NCI-H2196 (cell line): ENCODE data around the gene IFI35.
A peak's percentile ranks its signal among the peaks of the same experiment; 100 is the strongest.
"Not testable (repeated sequence)": the region's sequence is repeated elsewhere in the genome, so short reads cannot be mapped to it uniquely, and the experiment has no call there.

Experiments
- DNase-seq: peaks from one replicate; lab custom pipeline; 2025; ENCODE audit not compliant: unreplicated experiment; lab: John Stamatoyannopoulos, UW

The IFI35 gene

GRCh38 chr17:42997390-42997983 is 9.1 kb upstream of the IFI35 start:
- DNase-seq, result no peak

DNA sequence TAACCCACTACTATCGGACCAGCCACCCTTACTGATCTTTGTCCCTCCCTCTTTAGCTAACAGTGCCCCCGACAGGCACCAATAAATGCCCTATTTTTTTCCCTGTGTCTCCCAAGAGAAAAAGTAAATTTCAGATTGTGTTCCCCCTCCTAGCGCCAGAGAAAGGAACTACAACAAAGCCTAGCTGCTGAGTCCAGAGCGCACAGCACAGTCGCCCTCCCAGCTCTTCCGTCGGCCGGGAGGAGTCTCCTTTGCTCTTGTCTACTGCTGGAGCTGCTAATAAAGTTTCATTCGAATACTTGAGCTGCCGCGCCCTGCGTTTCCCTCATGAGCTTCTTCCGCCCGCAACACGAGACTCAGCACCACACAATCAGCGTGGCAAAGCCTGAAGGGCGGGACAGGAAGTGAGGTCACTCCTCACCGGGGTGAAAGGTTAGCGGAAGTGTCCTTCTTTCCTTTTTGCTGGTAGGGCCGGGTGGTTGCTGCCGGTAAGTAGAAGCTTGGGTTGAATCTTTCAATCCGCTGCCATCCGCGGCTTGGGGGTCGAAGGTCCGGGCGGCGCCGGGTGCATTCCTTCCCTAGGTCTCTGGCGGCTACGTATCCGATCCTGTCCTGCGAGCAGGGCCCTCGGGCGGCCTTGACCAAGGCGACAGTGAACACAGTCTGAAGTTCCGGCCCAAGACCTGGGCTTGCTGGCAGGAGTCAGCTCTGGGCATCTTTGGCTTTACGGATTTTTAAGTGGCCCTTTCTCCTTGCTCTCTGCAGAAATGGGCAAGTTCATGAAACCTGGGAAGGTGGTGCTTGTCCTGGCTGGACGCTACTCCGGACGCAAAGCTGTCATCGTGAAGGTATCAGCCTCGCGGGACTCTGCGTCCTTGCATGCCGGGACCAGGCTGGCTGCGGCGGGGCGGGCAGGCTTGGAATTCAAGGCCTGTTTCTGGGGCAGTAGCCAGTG is 8.3 kb upstream of the IFI35 start, which contains the start of gene RPL27:
Gene RPL27 (plus strand): TSS at position 436 of the 955 bp plus-strand sequence. CDS start 332 bp downstream, at position 768.
- DNase-seq, result peak; percentile 90

GRCh38 chr17:42999003-42999525 is 7.5 kb upstream of the IFI35 start:
- DNase-seq, result no peak

GRCh38 chr17:43000894-43001293 is 5.7 kb upstream of the IFI35 start:
- DNase-seq, result not testable (repeated sequence)

GRCh38 chr17:43003542-43004172 is 2.9 kb upstream of the IFI35 start:
- DNase-seq, result no peak

GRCh38 chr17:43010667-43011308 is 4.2 kb downstream of the IFI35 start:
- DNase-seq, result peak; percentile 6

- DNase-seq, result no peak
These were observed 5.3 kb downstream of the IFI35 start for GRCh38 chr17:43011728-43012472.

GRCh38 chr17:43013296-43013695 is 6.7 kb downstream of the IFI35 start:
- no peak for DNase-seq

DNA sequence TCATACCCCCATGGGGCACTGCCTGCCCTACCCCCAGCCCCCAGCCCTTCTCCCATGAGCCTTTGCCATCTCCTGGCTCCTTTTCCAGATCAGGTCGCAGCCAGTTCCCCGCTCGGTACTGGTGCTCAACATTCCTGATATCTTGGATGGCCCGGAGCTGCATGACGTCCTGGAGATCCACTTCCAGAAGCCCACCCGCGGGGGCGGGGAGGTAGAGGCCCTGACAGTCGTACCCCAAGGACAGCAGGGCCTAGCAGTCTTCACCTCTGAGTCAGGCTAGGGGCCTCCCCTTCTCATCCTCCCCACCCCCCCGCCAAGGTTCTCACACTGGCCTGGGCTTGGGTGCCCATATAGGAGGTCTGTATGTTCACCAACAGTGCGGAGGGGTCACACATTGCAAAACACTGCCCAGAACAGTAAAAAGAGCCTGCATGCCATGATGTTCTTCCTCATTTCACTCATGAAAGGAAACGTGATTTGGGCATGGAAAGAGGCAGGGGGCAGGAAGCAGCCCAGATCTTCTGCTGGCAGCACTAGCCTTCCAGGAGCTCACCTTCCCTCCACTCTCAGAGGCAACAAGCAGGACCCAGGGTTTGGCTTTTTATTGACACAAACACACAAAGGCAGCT is 7.5 kb downstream of the IFI35 start:
- no peak for DNase-seq

- DNase-seq, result no peak
These were observed 8.3 kb downstream of the IFI35 start for GRCh38 chr17:43014649-43015542.

GRCh38 chr17:43015579-43015978 is 9.0 kb downstream of the IFI35 start:
- DNase-seq, result no peak

GRCh38 chr17:43016216-43016615 is 9.6 kb downstream of the IFI35 start:
- no peak for DNase-seq

DNA sequence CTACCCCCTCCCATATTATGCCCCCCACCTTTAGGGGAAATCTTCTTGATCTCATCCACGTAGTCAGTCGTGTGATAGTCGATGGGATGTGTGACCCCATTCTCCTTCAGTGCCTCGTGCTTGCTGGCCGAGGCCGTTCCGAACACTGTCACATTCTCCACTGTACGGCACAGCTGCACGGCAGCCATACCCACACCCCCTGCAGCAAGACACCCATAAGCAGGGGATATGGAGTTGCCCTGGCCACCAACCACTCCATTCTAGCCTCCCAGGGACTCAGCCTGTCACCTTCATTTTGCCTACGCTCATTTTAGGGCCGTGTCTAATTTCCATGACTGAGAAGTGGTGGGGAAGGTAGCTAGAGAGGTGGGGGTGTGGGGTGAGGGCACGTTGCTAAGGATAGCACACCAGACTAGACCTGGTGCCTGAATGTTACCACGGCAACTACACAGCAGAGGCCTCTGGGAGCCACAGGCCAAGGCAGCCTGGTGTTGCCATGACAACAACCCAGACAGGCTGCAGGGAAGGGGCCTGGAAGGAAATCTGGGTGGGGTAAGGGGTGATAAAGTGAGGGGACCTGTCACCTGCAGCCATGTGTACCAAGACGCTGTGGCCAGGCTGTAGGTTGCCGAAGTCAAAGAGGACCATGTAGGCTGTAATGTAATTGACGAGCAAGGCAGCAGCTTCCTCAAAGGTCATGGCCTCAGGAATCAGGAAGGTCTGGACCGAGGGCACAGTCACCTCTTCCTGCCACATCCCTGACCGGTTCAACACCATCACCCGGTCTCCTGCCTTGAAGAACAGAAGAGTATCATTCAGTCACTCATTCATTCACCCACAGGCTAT is 11.6 kb downstream of the IFI35 start:
- DNase-seq, result peak; percentile 58

DNA sequence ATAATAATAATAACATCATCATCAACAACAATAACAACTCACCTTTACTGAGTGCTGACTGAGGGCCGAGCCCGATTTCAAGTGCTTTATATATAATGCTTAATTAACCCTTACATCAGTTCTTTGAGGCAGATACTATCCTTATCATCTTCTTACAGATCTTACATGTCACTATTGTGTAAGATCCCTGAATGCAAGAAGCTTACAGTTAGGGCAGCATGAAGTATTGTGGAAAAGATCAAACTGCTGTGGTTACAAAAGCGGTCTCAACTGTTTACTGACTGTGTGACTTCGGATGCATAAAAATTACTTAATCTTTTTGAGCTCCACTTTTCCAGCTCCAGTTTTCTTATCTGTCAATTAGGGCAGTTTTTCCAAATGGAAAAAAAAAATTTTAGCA is 12.3 kb downstream of the IFI35 start:
- DNase-seq, result no peak

DNA sequence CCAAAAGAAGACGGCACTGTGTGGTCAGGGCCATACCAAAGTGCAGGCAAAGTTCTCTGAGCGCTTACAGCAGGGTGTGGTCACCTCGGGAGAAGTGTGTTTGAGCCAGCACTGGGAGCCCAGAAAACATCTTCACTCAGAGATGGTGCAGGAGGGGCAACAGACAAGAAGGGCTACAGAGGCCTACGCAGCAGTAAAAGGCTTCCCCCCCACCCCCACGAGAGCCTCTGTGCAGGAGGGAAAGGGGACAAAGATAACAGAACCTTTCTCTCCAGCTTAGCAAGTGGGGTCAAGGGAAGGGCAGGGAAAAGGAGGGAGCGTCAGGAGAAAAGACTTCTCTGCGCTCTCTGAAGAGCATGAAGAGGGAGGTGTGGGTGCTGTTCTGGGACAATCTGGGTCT is 12.8 kb downstream of the IFI35 start:
- DNase-seq, result no peak

DNA sequence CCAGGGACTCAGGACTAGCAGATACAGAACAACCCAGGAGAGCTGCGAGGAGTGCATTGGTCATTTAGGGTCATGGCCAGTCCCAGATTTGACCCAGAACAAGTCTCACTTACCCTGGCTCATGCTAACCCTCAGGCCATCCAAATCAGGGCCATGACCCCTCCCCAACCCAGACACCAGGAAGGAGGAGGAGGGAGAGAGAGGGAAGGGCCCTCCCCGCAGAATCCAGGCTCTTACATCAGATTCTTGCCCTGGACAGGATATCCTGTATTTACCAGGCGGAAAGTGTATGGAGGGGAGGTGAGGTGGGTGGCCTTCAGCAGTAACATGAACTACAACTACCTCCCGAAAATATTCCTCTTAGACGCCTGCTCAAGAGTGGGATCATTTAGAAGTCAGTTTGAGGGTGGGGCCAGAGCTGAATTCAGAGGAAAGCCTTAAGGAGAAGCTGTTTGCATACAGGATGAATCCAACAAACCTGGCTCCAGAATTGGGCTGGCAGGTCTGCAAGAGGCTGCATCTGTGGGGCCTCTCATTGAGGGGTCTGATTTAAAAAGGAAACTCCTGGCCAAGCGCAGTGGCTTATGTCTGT is 13.5 kb downstream of the IFI35 start:
- DNase-seq, result no peak
